ENCODE measurements around the gene USHBP1. TPM values are rescaled to one million over a fixed set of nuclear protein-coding genes. Genes with fewer than 3 reads are reported as not detected.
A peak's percentile ranks its signal among the peaks of the same experiment; 100 is the strongest.

Gene USHBP1
- total RNA-seq, 1 experiment from 2014 or later: 6.4 TPM

- Mint-ChIP-seq H3K9me3 (no peaks in the 10 kb centered on the region), H3K27me3 (ENCODE audit: low read depth) (no peaks in the 10 kb centered on the region), H3K36me3 (ENCODE audit: insufficient read depth in 1 of 3, low read depth in 3 of 3) (peaks cover 0 to 7% (median 4%) of the 10 kb centered on the region in 3 experiments; a peak in 3 of 7 replicates), H3K27ac (no peak overlapping the region), H3K4me3 (peak overlapping the region; percentile 24 to 60; a peak in 1 of 5 replicates), H3K4me1 (peaks cover 8 to 21% of the 10 kb centered on the region in 2 experiments)
- no peaks in the 10 kb centered on the region for H3K27me3 ChIP-seq (ENCODE audit: insufficient read depth, low read length)
- H3K23ac ChIP-seq (ENCODE audit: insufficient read length, low read depth, low read length): no peak overlapping the region
- no peak overlapping the region for H2AK5ac ChIP-seq (ENCODE audit: insufficient read length, low read length)
- no peak overlapping the region for H4K91ac ChIP-seq (ENCODE audit: insufficient read length, low read depth, low read length)
- peaks cover 5% of the 10 kb centered on the region for H3K23me2 ChIP-seq (ENCODE audit: insufficient read length, low read depth, low read length, poor library complexity, severe bottlenecking)
- no peaks in the 10 kb centered on the region for H3K9me3 ChIP-seq (ENCODE audit: control insufficient read depth, low read depth, low read length)
- no peaks in the 10 kb centered on the region for H4K20me1 ChIP-seq (ENCODE audit: control insufficient read depth, insufficient read depth, insufficient read length)
- H4K5ac ChIP-seq (ENCODE audit: insufficient read length, low read depth, low read length): no peak overlapping the region
- H3K14ac ChIP-seq (ENCODE audit: insufficient read depth, low read length): no peak overlapping the region
- H3K79me2 ChIP-seq (ENCODE audit: insufficient read depth, low read length): no peaks in the 10 kb centered on the region
- no CpG with 5 or more reads among the region's 10 CpGs for WGBS (ENCODE audit: extremely low coverage, insufficient read length, low lambda C conversion rate)
- H2BK15ac ChIP-seq (ENCODE audit: low read depth, low read length): no peak overlapping the region
- H3K27ac ChIP-seq (ENCODE audit: insufficient read length, low read depth, low read length): no peak overlapping the region
- no peak overlapping the region for H3K56ac ChIP-seq (ENCODE audit: insufficient read length, low read depth, low read length)
- no peak overlapping the region for H3K4ac ChIP-seq (ENCODE audit: low read depth, low read length)
- H3K79me1 ChIP-seq (ENCODE audit: insufficient read depth, low read depth, low read length, poor library complexity, severe bottlenecking): no peaks in the 10 kb centered on the region
- H3K4me1 ChIP-seq (ENCODE audit: insufficient read depth, low read length): no peaks in the 10 kb centered on the region; the same call in 1 of the 2 replicates
- no peak overlapping the region for H2BK12ac ChIP-seq (ENCODE audit: insufficient read length, low read depth, low read length)
- H3K9ac ChIP-seq (ENCODE audit: extremely low read depth, insufficient read length, low read length): no peak overlapping the region
- no peak overlapping the region for H2BK120ac ChIP-seq (ENCODE audit: low read depth, low read length, poor library complexity, severe bottlenecking)
- no peak for DNase-seq
- no peak overlapping the region for H2BK5ac ChIP-seq (ENCODE audit: insufficient read length, low read length)
- no peak overlapping the region for H2AFZ ChIP-seq (ENCODE audit: low read length)
- no peak for TF ChIP-seq CTCF (conservative IDR thresholded peaks at IDR 0.05)
- H3T11ph ChIP-seq (ENCODE audit: low read length): no peak overlapping the region
- no peak overlapping the region for H3K18ac ChIP-seq (ENCODE audit: insufficient read length, low read depth, low read length)
- H2BK20ac ChIP-seq (ENCODE audit: low read depth, low read length, poor library complexity, severe bottlenecking): no peak overlapping the region
- H3K4me2 ChIP-seq (ENCODE audit: insufficient read depth, insufficient read length, low read length): no peak overlapping the region
- no peak overlapping the region for H4K8ac ChIP-seq (replicated peaks; ENCODE audit: insufficient read length, low read depth, low read length)
Measured at GRCh38 chr19:17225053-17225452, 39.5 kb downstream of the USHBP1 start.

Data from H9 (cell line).